ENCODE data around the gene FNDC3B.

The FNDC3B gene

GRCh38 chr3:172082269-172082668, 42.9 kb downstream of the FNDC3B start:
- H3K79me2 ChIP-seq (ENCODE audit: insufficient read depth, low read length), result no peaks in the 10 kb centered on the region
- no peak overlapping the region for H3K4me2 ChIP-seq (ENCODE audit: low read depth, low read length, poor library complexity, severe bottlenecking)
- TF ChIP-seq EZH2phosphoT487 (conservative IDR thresholded peaks at IDR 0.05; ENCODE audit: low read length), result no peak
- no peak for TF ChIP-seq CTCF (IDR thresholded peaks at IDR 0.05; ENCODE audit: insufficient read depth, low read length, poor library complexity, severe bottlenecking)

GRCh38 chr3:172082820-172083513, 43.6 kb downstream of the FNDC3B start:
- Histone ChIP-seq H3K36me3 (ENCODE audit: low read length) (no peaks in the 10 kb centered on the region), H2AFZ (ENCODE audit: low read depth, low read length, severe bottlenecking) (no peak overlapping the region), H3K4me3 (ENCODE audit: insufficient read depth, low read length, poor library complexity, severe bottlenecking) (no peak overlapping the region), H3K27ac (ENCODE audit: low read depth, low read length) (no peak overlapping the region), H4K20me1 (ENCODE audit: low read depth, low read length) (no peaks in the 10 kb centered on the region), H3K27me3 (ENCODE audit: low read length) (no peaks in the 10 kb centered on the region), H3K9me3 (ENCODE audit: insufficient read depth, low read length) (no peaks in the 10 kb centered on the region), H3K79me2 (ENCODE audit: insufficient read depth, low read length) (no peaks in the 10 kb centered on the region), H3F3A (ENCODE audit: insufficient read depth) (no peaks in the 10 kb centered on the region), H3K9me2 (replicated peaks; ENCODE audit: insufficient read depth, low read length) (no peaks in the 10 kb centered on the region), H3K4me2 (ENCODE audit: low read depth, low read length, poor library complexity, severe bottlenecking) (no peak overlapping the region), H3K9ac (ENCODE audit: low read length) (no peak overlapping the region)
- no peak for TF ChIP-seq CTCF (IDR thresholded peaks at IDR 0.05; ENCODE audit: insufficient read depth, low read length, poor library complexity, severe bottlenecking)
- TF ChIP-seq EZH2phosphoT487 (conservative IDR thresholded peaks at IDR 0.05; ENCODE audit: low read length), result no peak

More at GRCh38 chr3:172082269-172082668, 42.9 kb downstream of the FNDC3B start:
- Histone ChIP-seq H3K9me3 (ENCODE audit: insufficient read depth, low read length) (no peaks in the 10 kb centered on the region), H3K36me3 (ENCODE audit: low read length) (no peaks in the 10 kb centered on the region), H3K4me3 (ENCODE audit: insufficient read depth, low read length, poor library complexity, severe bottlenecking) (no peak overlapping the region), H2AFZ (ENCODE audit: low read depth, low read length, severe bottlenecking) (no peak overlapping the region), H3K27ac (ENCODE audit: low read depth, low read length) (no peak overlapping the region), H3K27me3 (ENCODE audit: low read length) (no peaks in the 10 kb centered on the region), H3K9me2 (replicated peaks; ENCODE audit: insufficient read depth, low read length) (no peaks in the 10 kb centered on the region), H3K9ac (ENCODE audit: low read length) (no peak overlapping the region), H3F3A (ENCODE audit: insufficient read depth) (no peaks in the 10 kb centered on the region), H4K20me1 (ENCODE audit: low read depth, low read length) (no peaks in the 10 kb centered on the region)

- H3K36me3 ChIP-seq (ENCODE audit: low read length), result no peaks in the 10 kb centered on the region
- no peaks in the 10 kb centered on the region for H4K20me1 ChIP-seq (ENCODE audit: low read depth, low read length)
- H3K27me3 ChIP-seq (ENCODE audit: low read length), result no peaks in the 10 kb centered on the region
- no peak overlapping the region for H3K4me3 ChIP-seq (ENCODE audit: insufficient read depth, low read length, poor library complexity, severe bottlenecking)
- no peak overlapping the region for H3K4me2 ChIP-seq (ENCODE audit: low read depth, low read length, poor library complexity, severe bottlenecking)
- H3F3A ChIP-seq (ENCODE audit: insufficient read depth), result no peaks in the 10 kb centered on the region
- H3K79me2 ChIP-seq (ENCODE audit: insufficient read depth, low read length), result no peaks in the 10 kb centered on the region
- H3K9me2 ChIP-seq (replicated peaks; ENCODE audit: insufficient read depth, low read length), result no peaks in the 10 kb centered on the region
- H2AFZ ChIP-seq (ENCODE audit: low read depth, low read length, severe bottlenecking), result no peak overlapping the region
- TF ChIP-seq CTCF (IDR thresholded peaks at IDR 0.05; ENCODE audit: insufficient read depth, low read length, poor library complexity, severe bottlenecking) (no peak), EZH2phosphoT487 (conservative IDR thresholded peaks at IDR 0.05; ENCODE audit: low read length) (no peak)
- no peak overlapping the region for H3K9ac ChIP-seq (ENCODE audit: low read length)
- no peaks in the 10 kb centered on the region for H3K9me3 ChIP-seq (ENCODE audit: insufficient read depth, low read length)
- no peak overlapping the region for H3K27ac ChIP-seq (ENCODE audit: low read depth, low read length)
These were observed 44.6 kb downstream of the FNDC3B start for GRCh38 chr3:172083995-172084409.

Data from SU-DHL-6 (cell line).